GM12801 (cell line): ENCODE measurements around the gene SMIM43.

Source experiments
- CTCF ChIP-seq: IDR thresholded peaks from one replicate; pipeline ENCODE4 v1.5.1; 2011; ENCODE audit warnings: control low read depth; ENCODE audit not compliant: insufficient read length; ENCODE audit errors: extremely low read depth

SMIM43 gene

DNA sequence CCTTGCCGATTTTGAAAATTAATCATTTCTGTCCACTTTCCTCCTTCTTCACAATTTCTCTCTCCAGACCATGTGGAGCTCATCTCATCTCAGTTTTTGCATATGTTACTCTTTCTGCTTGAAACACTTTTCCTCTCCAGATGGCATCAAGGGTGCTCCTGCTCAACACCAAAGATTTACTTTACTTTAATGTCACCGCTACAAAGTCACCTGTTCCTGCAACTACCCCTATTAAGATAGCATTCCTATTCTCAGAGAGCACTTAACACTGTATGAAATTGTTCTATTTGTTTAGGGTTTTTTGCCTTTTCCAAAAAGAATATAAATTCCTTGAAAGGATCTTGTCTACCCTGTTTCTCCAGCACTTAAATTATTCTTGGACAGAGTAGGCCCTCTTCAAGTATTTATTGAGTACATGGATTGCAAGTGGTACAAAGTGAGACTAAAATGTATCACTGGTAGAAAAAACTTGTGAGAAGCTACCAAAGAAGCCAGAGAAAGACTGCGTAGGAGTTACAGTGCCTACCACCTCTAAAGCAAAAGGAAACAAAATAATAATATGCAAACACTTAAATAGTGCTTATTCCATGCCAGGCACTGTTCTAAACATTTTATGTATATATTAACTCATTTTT lies 35.0 kb upstream of the SMIM43 start:
- TF ChIP-seq CTCF, result no peak

- TF ChIP-seq CTCF, result no peak
Observed at GRCh38 chr4:121799208-121799823, 34.4 kb upstream of the SMIM43 start.

- no peak for TF ChIP-seq CTCF
Observed at GRCh38 chr4:121796283-121796682, 31.3 kb upstream of the SMIM43 start.

- TF ChIP-seq CTCF, result no peak
Observed at GRCh38 chr4:121794505-121795188, 29.7 kb upstream of the SMIM43 start.

- no peak for TF ChIP-seq CTCF
Observed at GRCh38 chr4:121792966-121793365, 28.0 kb upstream of the SMIM43 start.

DNA sequence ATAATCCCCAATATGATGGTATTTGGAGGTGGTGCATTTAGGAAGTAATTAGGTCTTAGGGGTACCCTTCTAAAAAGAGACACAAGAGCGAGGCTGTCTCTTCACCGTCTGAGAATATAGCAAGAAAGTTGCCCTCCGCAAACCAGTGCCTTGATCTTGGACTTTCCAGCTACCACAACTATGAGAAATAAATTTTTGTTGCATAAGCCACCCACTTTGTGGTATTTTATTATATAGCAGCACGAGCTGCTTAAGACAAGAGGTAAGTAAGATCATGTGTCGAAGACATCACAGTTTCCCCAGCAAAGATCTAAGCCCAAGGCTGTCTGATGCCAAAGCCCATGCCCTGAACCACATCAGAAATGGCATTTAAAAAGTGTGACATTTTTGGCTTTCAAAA lies 26.5 kb upstream of the SMIM43 start:
- TF ChIP-seq CTCF, result no peak

DNA sequence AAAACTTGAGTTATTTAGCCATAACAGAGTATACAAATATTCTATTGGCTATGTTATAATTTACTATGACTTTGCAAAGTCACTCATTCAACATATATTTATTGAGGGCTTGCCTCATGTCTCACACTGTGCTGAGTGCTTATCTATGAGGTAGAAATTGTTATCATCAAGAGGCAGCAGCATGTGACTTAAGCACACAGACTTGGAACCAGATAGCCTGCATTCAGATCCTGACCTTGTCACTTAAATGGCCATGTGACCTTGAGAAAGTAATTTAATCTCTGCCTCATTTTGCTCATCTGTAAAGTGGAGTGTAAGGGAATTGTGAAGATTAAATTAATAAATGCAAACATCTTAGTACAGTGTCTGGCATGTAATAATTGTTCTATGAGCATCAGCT lies 26.0 kb upstream of the SMIM43 start:
- no peak for TF ChIP-seq CTCF
